Measurements from ENCODE around the gene CEACAM20.
"Not testable (repeated sequence)": the region's sequence is repeated elsewhere in the genome, so short reads cannot be mapped to it uniquely, and the experiment has no call there.

The CEACAM20 gene

GRCh38 chr19:44476559-44477408 lies 52.7 kb downstream of the CEACAM20 start:
- Mint-ChIP-seq H3K4me3 (no peak overlapping the region), H3K4me1 (ENCODE audit: low read depth) (no peaks in the 10 kb centered on the region), H3K36me3 (peaks cover 68% of the 10 kb centered on the region), H3K27ac (peak overlapping the region; percentile 70), H3K9me3 (ENCODE audit: low read depth) (peaks cover 40% of the 10 kb centered on the region), H3K27me3 (no peaks in the 10 kb centered on the region)

GRCh38 chr19:44468730-44469129 lies 60.7 kb downstream of the CEACAM20 start:
- not testable (repeated sequence) for H3K4me1 Mint-ChIP-seq (ENCODE audit: low read depth); H3K4me3 Mint-ChIP-seq; H3K27me3 Mint-ChIP-seq; H3K27ac Mint-ChIP-seq
- peaks cover 53% of the 10 kb centered on the region for H3K36me3 Mint-ChIP-seq
- peaks cover 53% of the 10 kb centered on the region for H3K9me3 Mint-ChIP-seq (ENCODE audit: low read depth)

GRCh38 chr19:44462600-44463286 lies 66.7 kb downstream of the CEACAM20 start:
- Mint-ChIP-seq H3K36me3 (peaks cover 33% of the 10 kb centered on the region), H3K9me3 (ENCODE audit: low read depth) (peaks cover 43% of the 10 kb centered on the region)
- not testable (repeated sequence) for H3K4me1 Mint-ChIP-seq (ENCODE audit: low read depth); H3K4me3 Mint-ChIP-seq; H3K27me3 Mint-ChIP-seq; H3K27ac Mint-ChIP-seq
